ENCODE results near the gene PCDHAC2. TPM values are rescaled to one million over a fixed set of nuclear protein-coding genes. Genes with fewer than 3 reads are reported as not detected.

The PCDHAC2 gene
- polyA plus RNA-seq, 4 donors, result 0.62 to 1.6 (median 1.0) TPM

Other genes with a start within 250 kb of the PCDHAC2 start
- under 1 TPM in 2 of 4 donors, not detected in 2; 0.03 to 0.06 TPM for gene PCDHA1, start 180.3 kb upstream of the PCDHAC2 start, polyA plus RNA-seq (ENCODE audit: insufficient read length in 4 of 4)
- under 1 TPM; 0.19 to 0.61 (median 0.32) TPM for gene PCDHA2, start 171.6 kb upstream of the PCDHAC2 start, polyA plus RNA-seq (ENCODE audit: insufficient read length in 4 of 4)
- gene PCDHA3, start 165.4 kb upstream of the PCDHAC2 start, polyA plus RNA-seq (ENCODE audit: insufficient read length in 4 of 4), result under 1 TPM; 0.27 to 0.74 (median 0.35) TPM
- 1 to 10 TPM in 2 of 4 donors, under 1 TPM in 2; 0.37 to 1.5 (median 0.86) TPM for gene PCDHA4, start 159.4 kb upstream of the PCDHAC2 start, polyA plus RNA-seq (ENCODE audit: insufficient read length in 4 of 4)
- under 1 TPM in 2 of 4 donors, not detected in 2; 0.11 to 0.22 TPM for gene PCDHA5, start 144.9 kb upstream of the PCDHAC2 start, polyA plus RNA-seq (ENCODE audit: insufficient read length in 4 of 4)
- under 1 TPM; 0.26 to 0.79 (median 0.46) TPM for gene PCDHA6, start 138.5 kb upstream of the PCDHAC2 start, polyA plus RNA-seq (ENCODE audit: insufficient read length in 4 of 4)
- gene PCDHA7, start 132.2 kb upstream of the PCDHAC2 start, polyA plus RNA-seq (ENCODE audit: insufficient read length in 4 of 4), result under 1 TPM; 0.14 to 0.52 (median 0.33) TPM
- gene PCDHA8, start 125.3 kb upstream of the PCDHAC2 start, polyA plus RNA-seq (ENCODE audit: insufficient read length in 4 of 4), result under 1 TPM in 3 of 4 donors, not detected in 1; 0.08 to 0.22 (median 0.11) TPM
- gene PCDHA9, start 118.1 kb upstream of the PCDHAC2 start, polyA plus RNA-seq (ENCODE audit: insufficient read length in 4 of 4), result under 1 TPM in 3 of 4 donors, not detected in 1; 0.03 to 0.12 (median 0.06) TPM
- gene PCDHA10, start 110.6 kb upstream of the PCDHAC2 start, polyA plus RNA-seq (ENCODE audit: insufficient read length in 4 of 4), result 1 to 10 TPM in 1 of 4 donors, under 1 TPM in 3; 0.10 to 1.4 (median 0.65) TPM
- under 1 TPM; 0.17 to 0.38 (median 0.24) TPM for gene PCDHA11, start 97.5 kb upstream of the PCDHAC2 start, polyA plus RNA-seq (ENCODE audit: insufficient read length in 4 of 4)
- under 1 TPM; 0.04 to 0.82 (median 0.14) TPM for gene PCDHA12, start 91.2 kb upstream of the PCDHAC2 start, polyA plus RNA-seq (ENCODE audit: insufficient read length in 4 of 4)
- under 1 TPM in 3 of 4 donors, not detected in 1; 0.07 to 0.33 (median 0.09) TPM for gene PCDHA13, start 84.4 kb upstream of the PCDHAC2 start, polyA plus RNA-seq (ENCODE audit: insufficient read length in 4 of 4)
- under 1 TPM; 0.09 to 0.52 (median 0.11) TPM for gene PCDHAC1, start 40.2 kb upstream of the PCDHAC2 start, polyA plus RNA-seq (ENCODE audit: insufficient read length in 4 of 4)
- gene PCDHB1, start 84.9 kb downstream of the PCDHAC2 start, polyA plus RNA-seq (ENCODE audit: insufficient read length in 4 of 4), result under 1 TPM; 0.04 to 0.15 (median 0.10) TPM
- 1 to 10 TPM; 3.5 to 7.9 (median 6.0) TPM for gene PCDHB2, start 128.1 kb downstream of the PCDHAC2 start, polyA plus RNA-seq (ENCODE audit: insufficient read length in 4 of 4)
- gene PCDHB3, start 134.0 kb downstream of the PCDHAC2 start, polyA plus RNA-seq (ENCODE audit: insufficient read length in 4 of 4), result 1 to 10 TPM; 3.0 to 4.9 (median 3.5) TPM
- 1 to 10 TPM; 1.3 to 5.8 (median 2.2) TPM for gene PCDHB4, start 155.3 kb downstream of the PCDHAC2 start, polyA plus RNA-seq (ENCODE audit: insufficient read length in 4 of 4)
- gene PCDHB5, start 168.7 kb downstream of the PCDHAC2 start, polyA plus RNA-seq (ENCODE audit: insufficient read length in 4 of 4), result 10 to 100 TPM in 1 of 4 donors, 1 to 10 TPM in 3; 5.6 to 10.5 (median 8.0) TPM
- gene PCDHB6, start 183.6 kb downstream of the PCDHAC2 start, polyA plus RNA-seq (ENCODE audit: insufficient read length in 4 of 4), result 1 to 10 TPM; 2.5 to 4.5 (median 3.4) TPM
- 1 to 10 TPM; 4.0 to 7.9 (median 5.6) TPM for gene PCDHB7, start 206.2 kb downstream of the PCDHAC2 start, polyA plus RNA-seq (ENCODE audit: insufficient read length in 4 of 4)
- 1 to 10 TPM; 1.2 to 3.5 (median 2.7) TPM for gene PCDHB8, start 211.3 kb downstream of the PCDHAC2 start, polyA plus RNA-seq (ENCODE audit: insufficient read length in 4 of 4)
- gene PCDHB16, start 215.9 kb downstream of the PCDHAC2 start, polyA plus RNA-seq (ENCODE audit: insufficient read length in 4 of 4), result 1 to 10 TPM; 4.9 to 8.4 (median 5.7) TPM
- gene PCDHB9, start 220.7 kb downstream of the PCDHAC2 start, polyA plus RNA-seq (ENCODE audit: insufficient read length in 4 of 4), result 1 to 10 TPM; 3.7 to 5.1 (median 4.5) TPM
- gene PCDHB10, start 225.9 kb downstream of the PCDHAC2 start, polyA plus RNA-seq (ENCODE audit: insufficient read length in 4 of 4), result 10 to 100 TPM in 2 of 4 donors, 1 to 10 TPM in 2; 5.4 to 11.3 (median 8.3) TPM
- gene PCDHB11, start 233.2 kb downstream of the PCDHAC2 start, polyA plus RNA-seq (ENCODE audit: insufficient read length in 4 of 4), result 1 to 10 TPM; 4.9 to 7.0 (median 6.5) TPM
- 1 to 10 TPM; 4.9 to 8.6 (median 5.5) TPM for gene PCDHB12, start 242.2 kb downstream of the PCDHAC2 start, polyA plus RNA-seq (ENCODE audit: insufficient read length in 4 of 4)
- gene PCDHB13, start 247.4 kb downstream of the PCDHAC2 start, polyA plus RNA-seq (ENCODE audit: insufficient read length in 4 of 4), result 1 to 10 TPM; 5.5 to 8.1 (median 5.9) TPM